Embryonic facial prominence (tissue), 1 donor: ENCODE measurements around the gene OGT.
"Not testable (repeated sequence)": the region's sequence is repeated elsewhere in the genome, so short reads cannot be mapped to it uniquely, and the experiment has no call there.

ENCODE experiments used
- DNase-seq: peaks from one replicate; pipeline ENCODE4 v3.0.0-alpha.2; 2016; ENCODE audit errors: extremely low spot score

Gene OGT

DNA sequence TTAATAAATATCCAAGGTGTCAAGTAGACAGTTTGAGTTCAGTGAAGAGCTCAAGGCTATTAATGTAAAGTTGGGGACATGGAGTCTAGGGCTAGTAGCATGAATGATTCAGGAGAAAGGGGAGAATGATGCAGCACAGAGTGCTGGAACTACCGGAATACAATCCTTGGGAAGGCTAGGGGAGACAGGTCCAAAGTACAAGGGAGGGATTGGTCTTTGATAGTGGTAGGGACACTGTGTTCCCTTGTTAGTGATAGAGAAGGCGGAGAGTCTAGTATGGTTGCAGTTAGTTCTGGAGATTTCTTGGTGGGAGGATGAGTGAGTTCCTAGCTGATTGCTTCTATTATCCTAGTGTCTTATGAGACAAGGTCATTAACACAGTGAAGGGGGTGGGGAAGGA, 54.0 kb downstream of the OGT start:
- no peak for DNase-seq

DNA sequence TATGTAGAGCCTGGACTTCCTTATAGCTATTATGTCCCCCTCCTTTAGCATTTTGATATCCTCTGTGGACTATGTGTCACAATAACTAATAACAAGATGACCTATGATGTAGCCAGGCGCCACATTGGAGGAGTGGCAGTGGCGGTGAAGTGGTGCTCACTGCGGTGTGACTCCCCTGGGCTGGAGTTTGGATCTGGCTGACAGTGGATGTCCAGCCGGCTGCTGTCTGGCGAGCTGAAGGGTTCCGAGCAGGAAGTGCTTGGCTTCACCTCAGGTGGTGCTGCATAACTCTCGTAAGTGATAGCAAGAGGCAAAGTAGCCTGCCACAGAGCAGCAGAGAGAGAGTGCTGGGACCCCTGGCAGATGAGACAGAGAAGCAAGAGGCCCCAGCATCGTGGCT, 60.3 kb downstream of the OGT start:
- DNase-seq, result not testable (repeated sequence)

DNA sequence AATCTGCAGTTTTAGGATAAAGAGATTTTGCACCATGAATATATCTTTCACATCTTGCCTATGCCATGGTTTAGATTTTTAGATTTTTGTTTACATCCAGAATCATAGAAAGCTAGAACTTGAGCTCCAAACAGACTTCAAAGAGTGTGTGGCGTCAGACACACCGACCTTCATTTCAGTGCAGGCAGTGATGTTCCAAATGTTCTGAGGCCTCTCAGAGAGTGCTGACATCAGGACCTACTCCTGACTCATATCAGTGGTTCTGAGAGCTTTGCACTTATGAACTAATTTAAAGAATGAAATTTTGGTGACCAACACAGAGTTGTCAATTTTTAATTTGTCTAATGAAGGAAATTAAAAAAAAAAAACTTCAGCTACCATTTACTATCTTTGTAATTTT, 67.1 kb downstream of the OGT start:
- DNase-seq, result no peak

DNA sequence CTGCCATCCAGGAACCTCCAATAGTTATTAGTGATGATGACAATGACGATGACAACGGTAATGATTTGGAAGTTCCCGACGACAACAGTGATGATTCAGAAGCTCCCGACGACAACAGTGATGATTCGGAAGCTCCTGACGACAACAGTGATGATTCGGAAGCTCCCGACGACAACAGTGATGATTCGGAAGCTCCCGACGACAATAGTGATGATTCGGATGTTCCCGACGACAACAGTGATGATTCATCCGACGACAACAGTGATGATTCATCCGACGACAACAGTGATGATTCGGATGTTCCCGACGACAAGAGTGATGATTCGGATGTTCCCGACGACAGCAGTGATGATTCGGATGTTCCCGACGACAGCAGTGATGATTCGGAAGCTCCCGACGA, 70.7 kb downstream of the OGT start:
- no peak for DNase-seq

DNA sequence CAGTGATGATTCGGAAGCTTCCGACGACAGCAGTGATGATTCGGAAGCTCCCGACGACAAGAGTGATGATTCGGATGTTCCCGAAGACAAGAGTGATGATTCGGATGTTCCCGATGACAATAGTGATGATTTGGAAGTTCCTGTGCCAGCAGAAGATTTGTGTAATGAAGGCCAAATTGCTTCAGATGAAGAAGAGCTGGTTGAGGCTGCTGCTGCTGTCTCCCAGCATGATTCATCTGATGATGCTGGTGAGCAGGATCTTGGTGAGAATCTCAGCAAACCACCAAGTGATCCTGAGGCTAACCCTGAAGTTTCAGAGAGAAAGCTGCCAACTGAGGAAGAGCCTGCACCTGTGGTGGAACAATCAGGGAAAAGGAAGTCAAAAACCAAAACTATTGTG, 71.2 kb downstream of the OGT start:
- no peak for DNase-seq

DNA sequence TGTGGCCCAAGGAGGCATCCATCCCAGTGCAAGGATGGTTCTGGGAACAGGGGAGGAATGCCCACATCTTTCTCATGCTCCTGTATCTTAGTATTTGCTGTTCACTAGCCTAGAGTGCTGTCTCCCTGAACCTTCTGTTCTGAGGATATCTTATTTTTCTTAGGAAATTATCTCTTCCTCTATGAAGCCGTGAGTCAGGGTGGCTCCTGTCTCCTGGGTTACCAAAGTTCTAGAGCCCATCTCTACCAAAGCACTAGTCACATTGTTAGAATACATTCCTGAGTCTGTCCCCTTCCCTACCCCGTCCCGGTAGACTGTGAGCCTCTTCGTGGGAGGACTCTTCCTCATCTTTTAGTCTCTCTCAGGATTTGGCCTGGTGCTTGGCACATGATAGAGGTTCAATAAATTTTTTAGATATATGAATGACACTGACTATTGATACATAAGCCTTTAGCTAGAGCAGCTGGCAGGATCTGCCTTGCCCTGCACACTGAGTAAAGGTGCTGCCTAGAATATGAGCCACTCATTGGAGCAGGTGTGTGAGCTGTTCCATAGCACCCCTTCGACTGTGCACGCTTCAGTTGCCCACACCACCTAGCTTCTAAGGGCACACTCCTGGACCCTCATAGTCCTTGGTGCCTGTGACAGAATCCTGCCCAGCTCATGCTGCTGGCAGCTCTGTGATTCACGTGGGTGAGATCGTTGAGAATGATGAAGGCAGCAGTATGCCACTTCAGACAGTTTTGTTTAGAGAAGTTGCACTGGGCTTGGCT, 72.1 kb downstream of the OGT start:
- DNase-seq, result no peak

DNA sequence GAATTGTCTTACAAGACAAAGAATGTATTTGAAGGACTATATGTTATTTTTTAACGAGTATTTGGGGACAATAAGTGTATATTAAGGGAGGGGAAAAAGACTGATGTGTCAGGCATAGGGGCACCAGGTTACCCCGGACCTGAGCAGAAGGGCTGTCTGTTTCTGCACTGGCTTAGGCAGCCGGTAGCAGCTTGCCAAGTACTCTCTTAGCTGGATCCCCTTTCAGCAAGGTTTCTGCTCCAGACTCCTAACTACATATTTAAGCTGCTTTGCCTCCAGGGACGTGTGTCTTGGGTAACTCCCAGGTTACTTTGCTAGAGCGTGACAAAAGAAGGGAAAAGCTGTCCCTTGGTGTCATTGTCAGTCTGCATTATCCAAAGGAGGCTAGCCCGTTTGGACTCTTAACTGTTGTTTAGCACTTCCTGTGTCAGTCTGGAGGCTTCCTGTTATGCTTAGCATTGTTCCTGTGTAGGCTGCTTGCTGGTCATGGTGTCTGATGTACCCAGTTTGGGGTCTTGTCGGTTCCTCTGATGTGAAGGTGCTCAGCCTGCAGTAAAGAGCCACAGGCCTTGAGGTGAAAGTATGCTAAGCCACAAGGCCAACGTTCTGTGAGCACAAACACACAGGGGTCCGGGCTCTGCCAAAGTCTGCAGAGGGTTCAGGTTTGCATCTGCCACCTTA, 73.8 kb downstream of the OGT start:
- DNase-seq, result no peak

DNA sequence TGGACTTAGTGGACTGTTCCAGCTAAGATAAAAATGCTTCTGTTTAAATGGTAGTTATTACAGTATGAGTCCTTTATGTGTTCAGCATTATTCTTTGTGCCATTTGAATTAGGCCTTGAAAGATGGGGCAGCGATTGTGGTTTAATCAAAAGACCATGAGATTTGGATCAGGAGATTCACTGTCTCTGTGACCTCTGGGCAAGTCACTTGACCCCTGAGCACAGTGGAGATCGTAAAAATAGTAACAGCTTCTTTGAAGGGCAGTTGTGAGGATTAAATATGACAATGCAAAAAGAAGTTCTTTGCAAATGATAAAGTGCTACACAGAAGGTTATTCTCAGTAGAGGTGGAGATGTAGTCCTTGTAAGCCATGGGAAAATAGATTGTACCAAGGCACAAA, 74.6 kb downstream of the OGT start:
- no peak for DNase-seq

DNA sequence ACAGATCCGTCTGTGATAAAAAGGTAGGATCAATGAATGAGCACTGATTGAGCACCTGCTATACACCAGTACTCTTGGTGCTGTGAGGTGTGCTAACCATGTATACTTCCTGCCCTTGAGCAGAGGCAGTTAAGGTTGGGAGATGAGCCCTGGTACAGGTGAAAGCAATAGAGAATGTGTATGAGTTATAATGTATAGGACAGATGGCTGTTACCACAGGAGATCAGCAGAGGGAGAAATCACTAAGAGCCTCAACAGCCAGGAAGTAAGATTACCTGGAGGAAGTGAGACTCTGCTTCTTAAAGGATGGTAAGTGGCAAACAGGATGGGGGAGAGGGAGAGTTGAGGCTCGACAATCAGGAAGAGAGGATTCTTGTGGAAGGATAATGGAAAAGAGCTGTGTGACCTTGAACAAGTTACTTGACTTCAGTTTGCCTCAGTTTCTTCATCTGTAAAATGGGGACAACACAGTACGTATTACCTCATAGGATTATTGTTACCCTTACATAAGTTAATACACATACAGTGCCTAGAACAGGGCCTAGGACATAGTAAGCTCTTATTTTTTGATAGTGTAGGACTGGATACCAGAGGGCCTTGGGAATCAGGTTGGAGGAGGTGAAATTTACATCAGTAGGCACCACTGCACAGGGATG, 76.3 kb downstream of the OGT start:
- DNase-seq, result no peak

DNA sequence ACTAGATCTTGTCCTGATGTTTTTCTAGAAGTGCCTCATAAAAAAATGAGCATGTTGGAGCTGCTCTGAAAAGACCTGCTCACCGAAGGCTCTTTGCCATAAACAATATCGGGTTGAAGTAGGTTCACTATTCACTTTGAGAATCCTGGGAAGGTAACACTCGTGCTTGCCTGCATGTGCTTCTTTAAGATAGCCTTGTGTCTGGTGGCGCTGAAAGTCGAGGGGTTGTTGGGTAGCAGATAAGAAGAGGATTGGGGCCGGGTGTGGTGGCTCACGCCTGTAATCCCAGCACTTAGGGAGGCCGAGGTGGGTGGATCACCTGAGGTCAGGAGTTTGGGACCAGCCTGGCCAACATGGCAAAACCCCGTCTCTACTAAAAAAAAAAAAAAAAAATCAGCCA, 78.8 kb downstream of the OGT start:
- DNase-seq, result not testable (repeated sequence)

DNA sequence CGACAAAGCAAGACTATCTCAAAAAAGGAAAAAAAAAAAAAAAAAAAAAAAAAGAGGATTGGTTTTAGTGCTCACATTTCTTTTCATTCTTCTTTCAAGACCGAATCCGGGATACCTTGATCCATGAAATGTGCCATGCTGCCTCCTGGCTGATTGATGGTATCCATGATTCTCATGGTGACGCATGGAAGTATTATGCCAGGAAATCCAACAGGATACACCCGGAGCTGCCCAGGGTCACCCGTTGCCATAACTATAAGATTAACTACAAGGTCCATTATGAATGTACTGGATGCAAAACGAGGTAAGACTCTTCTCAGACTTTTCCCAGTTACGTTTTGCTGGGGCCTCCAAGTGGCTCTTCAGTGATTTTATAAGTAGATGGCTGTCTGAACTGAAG, 79.4 kb downstream of the OGT start:
- DNase-seq, result no peak

DNA sequence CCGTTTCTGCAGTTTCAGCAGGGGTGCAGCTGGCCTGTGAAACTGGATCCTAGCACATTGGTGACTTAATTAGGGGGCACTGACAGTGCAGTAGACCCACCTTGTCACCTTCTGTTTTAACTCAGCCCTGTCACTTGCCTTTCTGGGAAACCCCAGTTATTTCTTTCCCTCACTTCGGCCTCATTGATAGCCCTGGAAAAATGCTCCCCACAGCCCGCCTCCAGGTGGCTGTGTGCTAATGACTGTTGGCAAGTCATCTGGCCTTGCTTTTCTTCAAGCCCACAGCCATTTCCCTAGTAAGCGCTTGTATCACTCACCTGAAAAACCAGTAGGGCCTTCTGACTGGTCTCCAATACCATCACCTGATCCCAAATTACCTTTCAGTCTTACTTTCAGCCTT, 82.2 kb downstream of the OGT start:
- no peak for DNase-seq

DNA sequence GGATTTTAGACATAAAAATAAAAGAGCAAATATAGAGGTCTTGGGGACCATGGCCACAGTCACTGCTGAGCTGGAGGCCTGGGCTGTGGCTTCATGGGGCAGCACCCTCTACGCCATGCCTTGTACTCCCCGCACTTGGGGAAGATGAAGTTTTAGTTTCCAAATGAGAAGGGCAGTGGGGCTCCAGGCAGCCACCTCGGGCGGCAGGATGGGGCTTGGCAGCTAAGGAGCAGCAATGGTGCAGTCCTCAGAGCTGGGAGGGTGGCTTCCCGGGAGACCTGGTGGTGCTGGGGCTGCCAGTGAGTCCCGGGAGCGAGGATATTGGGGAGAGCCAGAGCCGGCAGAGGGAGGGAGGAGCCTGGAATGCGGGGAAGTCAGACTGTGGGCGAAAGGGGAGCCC, 83.0 kb downstream of the OGT start:
- DNase-seq, result no peak

DNA sequence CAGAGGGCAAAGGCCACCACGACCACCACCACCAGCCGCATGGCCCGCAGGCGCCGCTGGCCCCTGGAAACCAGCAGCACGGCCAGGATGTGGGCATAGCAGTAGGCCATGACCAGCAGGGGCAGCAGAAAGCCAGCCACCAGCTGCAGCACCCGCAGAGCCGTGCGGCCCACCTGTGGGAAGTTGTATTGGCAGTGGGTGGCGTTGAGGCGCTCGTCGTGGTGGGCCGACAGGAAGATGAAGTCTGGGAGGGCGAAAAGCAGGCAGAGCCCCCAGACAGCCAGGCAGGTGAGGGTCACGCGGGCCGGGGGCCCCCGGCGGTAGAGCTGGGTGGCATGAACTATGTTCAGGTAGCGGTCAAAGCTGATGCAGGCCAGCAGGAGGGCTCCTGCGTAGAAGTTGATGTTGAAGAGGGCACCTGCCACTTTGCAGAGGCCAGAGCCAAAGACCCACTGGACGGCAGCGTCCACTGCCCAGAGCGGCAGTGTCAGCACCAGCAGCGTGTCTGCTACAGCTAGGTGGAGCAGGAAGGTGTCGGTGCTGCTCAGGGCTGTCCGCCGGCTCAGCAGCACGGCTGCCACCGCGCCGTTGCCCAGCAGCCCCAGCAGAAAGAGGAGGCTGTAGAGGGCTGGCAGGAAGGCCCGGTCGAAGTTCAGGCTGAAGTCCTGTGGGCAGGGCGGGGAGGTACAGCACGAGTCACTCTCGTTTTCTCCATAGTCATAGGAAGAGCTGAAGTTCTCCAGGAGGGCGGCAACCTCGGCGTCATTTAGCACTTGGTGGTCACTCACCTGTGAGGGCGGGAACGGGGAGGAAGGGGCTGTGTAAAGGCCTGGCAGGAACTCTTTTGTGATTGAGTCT, 84.0 kb downstream of the OGT start:
- DNase-seq, result no peak

DNA sequence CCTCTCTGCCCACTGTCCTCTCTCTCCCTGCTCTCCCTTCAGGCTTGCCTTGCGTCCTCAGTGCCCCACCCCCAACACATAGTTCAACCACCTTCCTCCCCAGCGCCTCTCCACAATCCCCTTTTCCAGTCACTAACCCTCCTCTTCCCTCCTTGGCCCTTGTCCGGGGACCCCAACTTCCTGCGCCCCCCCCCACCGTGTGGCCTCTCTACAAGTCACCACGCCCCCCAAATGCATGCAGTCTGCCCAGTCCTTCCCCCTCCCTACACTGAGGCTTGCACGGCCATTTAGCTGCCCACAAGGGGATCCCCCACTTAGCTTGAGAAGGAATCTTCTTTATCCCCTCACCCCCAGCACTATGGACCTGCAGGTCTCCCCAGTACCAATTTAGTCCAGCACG, 84.8 kb downstream of the OGT start:
- DNase-seq, result no peak

DNA sequence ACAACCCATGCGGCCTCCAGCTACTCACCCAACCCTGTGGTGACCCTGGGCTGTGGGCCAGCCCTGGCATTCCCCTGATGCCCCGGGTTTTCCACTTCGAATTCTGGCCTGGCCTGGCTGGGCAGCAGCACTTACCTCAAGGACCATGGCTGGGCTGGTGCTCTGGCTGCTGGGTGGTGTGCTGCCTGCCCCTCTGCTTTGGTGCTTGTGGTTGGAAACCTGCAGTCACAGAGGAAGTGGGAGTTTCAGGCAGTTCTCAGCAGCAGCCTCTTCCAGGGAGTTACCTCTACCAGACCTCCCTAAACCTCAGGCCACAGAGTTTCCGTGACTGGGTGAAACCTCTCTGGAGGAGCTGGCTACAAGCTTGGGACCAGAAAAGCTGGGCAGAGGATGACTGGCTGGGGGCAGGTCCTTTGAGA, 85.4 kb downstream of the OGT start, which contains the start of gene CXCR3:
CXCR3 (minus strand) TSS at position 209 of the 419 bp plus-strand sequence; CDS start at position 147, 62 bp downstream.
- no peak for DNase-seq

DNA sequence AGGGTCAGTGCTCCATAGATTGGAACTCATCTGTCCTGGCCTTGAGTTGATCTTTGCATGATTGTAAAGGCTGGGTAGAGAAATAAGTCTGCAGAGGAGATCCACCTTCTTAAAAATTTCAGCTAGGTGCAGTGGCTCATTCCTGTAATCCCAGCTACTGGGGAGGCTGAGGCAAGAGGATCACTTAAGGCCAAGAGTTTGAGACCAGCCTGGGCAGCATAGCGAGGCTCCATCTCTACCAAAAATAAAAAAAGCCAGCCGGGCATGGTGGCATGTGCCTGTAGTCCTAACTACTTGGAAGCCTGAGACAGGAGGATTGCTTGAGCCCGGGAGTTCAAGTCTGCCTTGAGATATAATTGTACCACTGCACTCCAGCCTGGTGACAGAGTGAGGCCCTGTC, 85.9 kb downstream of the OGT start:
- no peak for DNase-seq

DNA sequence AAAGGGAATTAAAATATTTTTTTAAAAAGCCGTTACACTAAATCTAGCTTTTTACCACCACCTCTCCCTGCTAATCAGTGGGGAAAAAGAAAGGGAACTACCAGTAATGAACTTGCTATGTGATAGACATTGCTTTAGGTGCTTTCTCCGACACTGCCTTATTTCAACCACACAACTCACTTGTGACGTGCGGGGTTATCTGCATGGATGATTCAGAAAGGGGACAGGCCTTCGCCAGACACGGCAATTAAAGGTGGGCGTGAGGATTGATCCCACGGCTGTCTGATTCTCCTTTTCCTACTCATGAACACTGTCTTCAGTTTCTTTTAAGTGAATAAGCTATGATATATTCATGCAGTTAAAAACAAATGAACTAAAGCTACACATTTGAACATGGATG, 86.3 kb downstream of the OGT start:
- no peak for DNase-seq

DNA sequence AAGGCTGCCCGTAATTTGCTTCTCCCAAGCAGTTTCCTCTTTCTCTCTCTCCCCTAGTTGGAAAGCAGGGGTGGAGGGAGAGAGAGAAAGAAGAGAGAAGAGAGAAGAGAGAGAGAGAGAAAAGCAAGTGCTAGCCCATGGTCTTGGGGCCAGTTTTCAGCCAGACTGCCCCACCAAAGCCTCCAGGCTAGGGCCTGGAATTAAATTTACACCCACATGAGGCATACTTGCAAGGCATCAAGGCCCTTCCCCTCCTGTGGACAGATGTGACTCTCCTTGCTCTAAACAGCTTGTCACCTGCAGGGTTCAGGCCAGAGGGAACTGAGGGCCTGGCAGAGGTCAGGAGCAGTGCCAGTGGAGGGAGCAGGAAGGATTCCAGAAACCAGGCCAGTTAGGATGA, 87.1 kb downstream of the OGT start:
- no peak for DNase-seq

DNA sequence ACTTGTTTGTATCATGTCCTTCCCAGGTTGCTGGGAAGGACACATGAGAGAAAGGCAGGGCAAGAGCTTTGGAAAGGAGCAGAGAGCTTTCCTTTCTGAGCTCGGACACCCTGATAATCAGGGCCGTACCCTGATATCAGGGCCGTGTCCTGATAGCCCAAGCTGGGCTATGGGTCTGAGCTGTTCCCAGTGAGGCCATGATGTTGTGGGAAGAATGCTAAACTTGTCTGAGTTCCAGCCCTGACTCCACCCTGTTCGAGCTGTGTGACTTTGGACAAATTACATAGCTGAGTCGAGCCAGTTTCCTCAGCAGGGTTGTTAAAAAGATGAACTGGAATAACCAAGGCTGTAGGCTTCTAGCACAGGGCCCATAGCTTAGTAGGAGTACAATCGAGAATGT, 88.7 kb downstream of the OGT start:
- DNase-seq, result no peak

DNA sequence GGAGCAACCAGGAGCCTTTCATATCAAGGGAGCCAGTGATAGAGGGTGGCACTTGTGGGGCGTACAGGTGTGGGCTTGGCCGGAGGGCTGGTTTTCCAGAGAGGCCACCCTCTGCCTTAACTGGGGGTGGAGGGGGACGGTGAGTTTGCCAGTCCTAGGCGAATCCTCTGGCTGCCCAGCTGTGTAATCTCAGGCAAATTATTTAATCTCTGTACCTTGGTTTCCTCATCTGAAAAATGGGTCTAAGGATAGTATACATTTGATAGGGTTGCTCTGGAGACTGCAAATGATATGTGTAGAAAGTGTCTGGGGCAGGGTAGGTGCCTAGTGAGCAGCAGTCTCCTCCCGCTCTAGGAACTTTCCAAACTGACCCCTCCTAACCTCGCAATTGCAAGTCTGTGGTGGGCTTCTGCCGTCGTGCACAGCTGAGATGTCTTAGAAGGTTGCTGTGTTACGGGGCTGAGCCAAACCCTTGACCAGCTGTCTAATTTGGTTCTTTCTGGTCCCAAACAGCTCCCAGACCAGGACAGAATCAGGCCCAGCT, 89.2 kb downstream of the OGT start:
- DNase-seq, result no peak
